ENCODE measurements around the gene UBTD1. TPM values are rescaled to one million over a fixed set of nuclear protein-coding genes. Genes with fewer than 3 reads are reported as not detected.
"Not testable (repeated sequence)": the region's sequence is repeated elsewhere in the genome, so short reads cannot be mapped to it uniquely, and the experiment has no call there.

The UBTD1 gene
- total RNA-seq, 1 experiment from 2014 or later, result 29.7 TPM

DNA sequence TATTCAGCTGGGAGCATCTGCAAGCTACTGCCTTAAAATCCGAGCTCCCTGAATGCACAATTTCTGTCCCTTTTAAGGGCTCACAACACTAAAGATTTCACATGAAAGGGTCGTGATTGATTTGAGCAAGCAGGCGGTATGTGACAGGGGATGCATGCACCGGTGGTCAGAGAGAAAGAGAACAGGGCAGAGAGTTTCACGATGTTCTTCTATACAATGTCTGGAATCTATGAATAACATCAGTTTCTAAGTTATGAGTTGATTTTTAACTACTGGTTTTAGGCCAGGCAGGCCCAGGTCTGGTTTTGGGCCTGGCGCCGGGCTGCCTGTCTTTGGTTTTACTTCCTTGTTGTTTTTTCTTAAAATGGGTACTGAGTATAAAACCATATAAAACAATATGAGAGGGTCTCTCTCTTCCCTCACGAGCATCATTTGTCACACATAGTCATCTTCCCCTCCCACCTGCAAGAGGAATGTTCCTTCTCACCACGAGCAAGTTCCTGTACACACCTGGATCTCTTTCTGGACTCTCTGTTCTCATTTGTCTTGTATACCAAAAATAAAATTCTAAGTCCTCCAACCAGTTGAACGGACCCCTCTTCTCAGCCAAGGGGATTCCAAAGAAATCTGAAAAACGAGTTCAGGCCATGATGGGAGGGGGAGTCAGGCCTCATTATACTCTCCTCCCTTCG is 62.8 kb downstream of the UBTD1 start:
- not testable (repeated sequence) for H3K4me3 ChIP-seq

DNA sequence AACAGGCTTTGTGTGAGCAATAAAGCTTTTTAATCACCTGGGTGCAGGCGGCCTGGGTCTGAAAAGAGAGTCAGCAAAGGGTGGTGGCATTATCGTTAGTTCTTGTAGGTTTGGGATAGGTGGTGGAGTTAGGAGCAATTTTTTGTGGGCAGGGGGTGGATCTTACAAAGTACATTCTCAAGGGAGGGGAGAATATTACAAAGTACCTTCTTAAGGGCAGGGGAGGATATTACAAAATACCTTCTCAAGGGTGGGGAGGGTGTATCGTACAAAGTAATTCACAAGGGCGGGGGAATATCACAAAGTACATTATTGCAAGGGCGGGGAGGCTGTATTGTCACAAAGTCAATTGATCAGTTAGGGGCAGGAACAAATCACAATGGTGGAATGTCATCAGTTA is 63.6 kb downstream of the UBTD1 start:
- not testable (repeated sequence) for H3K36me3 ChIP-seq, H3K9me3 ChIP-seq, H3K27me3 ChIP-seq, DNase-seq, H3K4me3 ChIP-seq

More for the DNA sequence above, 62.8 kb downstream of the UBTD1 start:
- not testable (repeated sequence) for H3K9me3 ChIP-seq, DNase-seq, H3K27me3 ChIP-seq, H3K36me3 ChIP-seq

DNA sequence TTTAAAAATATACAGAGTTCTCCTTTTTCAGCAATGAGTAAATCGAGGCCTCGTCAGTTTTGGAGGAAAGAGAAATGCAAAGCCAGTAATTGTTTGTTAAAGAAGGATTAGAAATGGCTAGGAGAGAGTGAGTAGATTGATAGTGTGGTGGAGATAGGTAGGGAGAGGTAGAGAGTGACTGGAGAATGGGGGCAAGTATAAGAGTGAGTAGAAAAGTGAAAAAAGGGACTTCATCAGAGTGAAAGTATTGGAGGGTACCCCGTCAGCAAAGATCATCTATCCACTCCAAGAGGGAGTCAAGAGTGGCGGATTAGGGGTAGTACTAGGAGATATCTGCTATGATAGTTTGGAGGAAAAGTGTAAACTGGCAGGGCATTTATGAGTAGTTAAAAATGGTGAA is 64.6 kb downstream of the UBTD1 start:
- Histone ChIP-seq H3K9me3 (no peaks in the 10 kb centered on the region), H3K4me3 (no peak overlapping the region), H3K27me3 (no peaks in the 10 kb centered on the region), H3K36me3 (no peaks in the 10 kb centered on the region)
- DNase-seq, result no peak

DNA sequence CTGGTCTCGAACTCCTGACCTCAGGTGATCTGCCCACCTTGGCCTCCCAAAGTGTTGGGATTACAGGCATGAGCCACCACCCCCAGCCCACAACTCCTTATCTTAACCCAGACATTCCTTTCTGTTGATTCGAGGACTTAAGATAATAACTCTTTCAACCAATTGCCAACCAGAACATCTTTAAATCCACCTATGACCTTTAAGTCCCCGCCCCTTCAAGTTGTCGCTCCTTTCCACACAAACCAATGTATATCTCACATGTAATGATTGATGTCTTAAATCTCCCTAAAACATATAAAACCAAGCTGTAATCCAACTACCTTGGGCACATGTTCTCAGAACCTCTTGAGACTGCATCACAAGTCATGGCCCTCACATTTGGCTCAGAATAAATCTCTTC is 66.1 kb downstream of the UBTD1 start:
- H3K36me3 ChIP-seq, result no peaks in the 10 kb centered on the region
- H3K4me3 ChIP-seq, result no peak overlapping the region
- DNase-seq, result no peak
- no peaks in the 10 kb centered on the region for H3K27me3 ChIP-seq
- no peaks in the 10 kb centered on the region for H3K9me3 ChIP-seq

DNA sequence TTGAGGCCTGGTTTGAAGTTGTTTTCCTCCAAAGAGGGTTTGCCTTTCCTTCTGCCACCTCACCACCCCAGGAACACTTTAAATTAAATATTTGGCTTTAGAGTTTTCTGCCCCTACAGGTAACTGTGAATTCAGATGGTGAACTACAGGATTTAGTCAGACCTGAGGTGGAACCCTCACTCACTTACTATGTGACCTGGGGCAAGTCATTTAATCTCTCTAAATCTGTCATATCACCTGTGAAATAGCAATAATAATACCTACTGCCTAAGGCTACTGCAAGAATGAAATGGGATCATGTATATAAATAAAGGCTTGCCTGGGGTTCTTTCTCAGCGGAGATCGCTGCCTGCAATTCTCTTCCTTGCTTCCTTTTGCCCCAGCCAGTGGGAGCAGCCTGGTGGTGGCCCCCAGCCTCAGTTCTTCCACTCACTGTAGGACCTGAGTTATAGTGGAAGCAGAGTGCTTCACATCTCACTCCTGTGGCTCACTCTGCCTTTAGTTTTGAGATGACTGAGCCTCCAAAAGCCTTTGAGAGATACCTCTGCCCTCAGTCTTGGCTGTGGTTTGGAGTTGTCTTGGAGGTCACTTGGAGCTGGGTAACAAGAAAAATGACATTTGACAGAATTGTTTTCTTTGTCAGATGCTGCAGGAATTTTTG is 67.7 kb downstream of the UBTD1 start:
- Histone ChIP-seq H3K9me3 (no peaks in the 10 kb centered on the region), H3K36me3 (no peaks in the 10 kb centered on the region), H3K27me3 (no peaks in the 10 kb centered on the region), H3K4me3 (no peak overlapping the region)
- DNase-seq, result no peak

DNA sequence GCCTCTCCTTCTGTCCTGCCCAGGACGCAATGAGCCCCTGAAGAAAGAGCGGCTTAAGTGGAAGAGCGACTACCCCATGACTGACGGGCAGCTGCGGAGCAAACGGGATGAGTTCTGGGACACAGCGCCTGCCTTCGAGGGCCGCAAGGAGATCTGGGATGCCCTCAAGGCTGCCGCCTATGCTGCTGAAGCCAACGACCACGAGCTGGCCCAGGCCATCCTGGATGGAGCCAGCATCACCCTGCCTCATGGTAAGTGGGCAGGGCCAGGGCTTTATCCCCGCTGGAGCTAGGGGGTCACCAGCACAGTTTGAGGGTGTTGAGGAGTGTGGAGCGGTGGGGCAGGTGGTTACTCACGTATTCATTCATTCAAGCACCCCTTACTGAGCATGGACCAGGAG is 69.2 kb downstream of the UBTD1 start:
- no peaks in the 10 kb centered on the region for H3K9me3 ChIP-seq
- no peak for DNase-seq
- H3K27me3 ChIP-seq, result no peaks in the 10 kb centered on the region
- H3K36me3 ChIP-seq, result no peaks in the 10 kb centered on the region
- H3K4me3 ChIP-seq, result no peak overlapping the region

DNA sequence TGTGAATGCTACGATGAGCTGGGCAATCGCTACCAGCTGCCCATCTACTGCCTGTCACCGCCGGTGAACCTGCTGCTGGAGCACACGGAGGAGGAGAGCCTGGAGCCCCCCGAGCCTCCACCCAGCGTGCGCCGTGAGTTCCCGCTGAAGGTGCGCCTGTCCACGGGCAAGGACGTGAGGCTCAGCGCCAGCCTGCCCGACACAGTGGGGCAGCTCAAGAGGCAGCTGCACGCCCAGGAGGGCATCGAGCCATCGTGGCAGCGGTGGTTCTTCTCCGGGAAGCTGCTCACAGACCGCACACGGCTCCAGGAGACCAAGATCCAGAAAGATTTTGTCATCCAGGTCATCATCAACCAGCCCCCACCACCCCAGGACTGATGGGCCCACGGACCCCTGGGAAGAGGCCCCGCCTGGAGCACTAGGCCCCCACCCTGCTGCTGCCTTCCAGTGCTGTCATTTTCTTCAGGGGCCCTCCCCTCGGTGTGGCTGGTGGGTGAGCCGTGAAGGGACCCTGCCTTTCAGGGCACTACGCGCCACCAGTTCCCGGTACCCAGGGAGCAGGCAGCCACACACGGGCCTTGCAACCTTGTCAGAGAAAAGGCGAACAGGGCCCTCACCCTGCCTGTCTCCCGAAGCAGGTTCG is 71.5 kb downstream of the UBTD1 start:
- Histone ChIP-seq H3K27me3 (no peaks in the 10 kb centered on the region), H3K9me3 (no peaks in the 10 kb centered on the region), H3K4me3 (no peak overlapping the region), H3K36me3 (no peaks in the 10 kb centered on the region)
- no peak for DNase-seq

DNA sequence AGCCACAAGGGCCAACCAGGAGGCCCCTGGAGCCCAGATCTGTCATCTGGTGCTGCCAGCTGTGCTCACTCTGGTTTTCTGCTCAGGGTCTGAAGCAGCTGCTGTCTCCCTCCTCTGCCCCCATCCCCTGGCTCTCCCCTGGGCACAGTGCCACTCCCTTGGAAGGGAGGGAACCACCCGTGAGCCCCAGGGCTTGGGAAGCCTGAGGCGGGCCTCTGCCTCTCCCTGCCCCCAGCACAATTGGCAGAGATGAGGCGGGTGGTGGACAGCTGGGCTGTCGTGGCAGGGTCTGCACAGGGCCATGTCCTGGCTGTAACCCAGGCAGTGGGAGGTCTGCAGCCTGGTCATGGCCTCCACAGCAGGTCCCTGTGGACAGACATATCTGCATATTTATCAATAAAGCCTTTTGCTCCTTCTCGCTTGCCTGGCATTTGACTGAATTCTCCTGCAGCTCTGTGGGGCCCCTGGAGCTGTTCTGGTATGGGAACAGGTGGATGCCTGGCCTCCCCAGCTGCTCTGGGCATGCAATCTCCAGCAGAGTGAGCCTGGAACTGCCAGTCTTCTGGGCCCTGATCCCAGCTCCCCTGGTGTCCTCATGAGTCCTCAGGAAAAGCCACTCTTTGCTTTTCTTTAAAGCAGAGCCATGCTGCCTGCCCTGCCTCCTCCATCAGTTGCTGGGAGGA is 72.2 kb downstream of the UBTD1 start:
- H3K4me3 ChIP-seq, result no peak overlapping the region

DNA sequence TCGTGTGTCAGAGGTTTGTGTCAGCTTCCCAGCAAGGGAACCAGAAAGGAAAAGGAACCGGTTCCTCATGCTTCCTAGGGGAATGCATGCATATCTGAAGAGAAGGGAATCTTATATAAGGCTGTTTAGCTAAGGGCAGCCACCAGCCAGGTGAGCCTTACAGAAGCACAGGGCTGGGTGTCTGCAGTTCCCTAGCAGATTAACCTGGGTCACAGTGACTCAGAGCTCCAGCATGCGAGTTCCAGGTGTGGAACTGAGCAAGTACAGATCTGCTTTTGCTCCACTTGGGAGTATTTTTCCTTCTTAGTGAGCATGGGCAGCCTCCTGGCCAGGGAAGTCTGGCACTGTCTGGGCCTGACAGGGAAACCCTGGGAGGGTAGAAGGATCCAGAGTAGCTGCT is 72.9 kb downstream of the UBTD1 start:
- Histone ChIP-seq H3K9me3 (no peaks in the 10 kb centered on the region), H3K4me3 (no peak overlapping the region), H3K27me3 (no peaks in the 10 kb centered on the region), H3K36me3 (no peaks in the 10 kb centered on the region)
- DNase-seq, result no peak

More for the DNA sequence above, 72.2 kb downstream of the UBTD1 start:
- Histone ChIP-seq H3K27me3 (no peaks in the 10 kb centered on the region), H3K9me3 (no peaks in the 10 kb centered on the region), H3K36me3 (no peaks in the 10 kb centered on the region)
- peak; percentile 24 for DNase-seq

DNA sequence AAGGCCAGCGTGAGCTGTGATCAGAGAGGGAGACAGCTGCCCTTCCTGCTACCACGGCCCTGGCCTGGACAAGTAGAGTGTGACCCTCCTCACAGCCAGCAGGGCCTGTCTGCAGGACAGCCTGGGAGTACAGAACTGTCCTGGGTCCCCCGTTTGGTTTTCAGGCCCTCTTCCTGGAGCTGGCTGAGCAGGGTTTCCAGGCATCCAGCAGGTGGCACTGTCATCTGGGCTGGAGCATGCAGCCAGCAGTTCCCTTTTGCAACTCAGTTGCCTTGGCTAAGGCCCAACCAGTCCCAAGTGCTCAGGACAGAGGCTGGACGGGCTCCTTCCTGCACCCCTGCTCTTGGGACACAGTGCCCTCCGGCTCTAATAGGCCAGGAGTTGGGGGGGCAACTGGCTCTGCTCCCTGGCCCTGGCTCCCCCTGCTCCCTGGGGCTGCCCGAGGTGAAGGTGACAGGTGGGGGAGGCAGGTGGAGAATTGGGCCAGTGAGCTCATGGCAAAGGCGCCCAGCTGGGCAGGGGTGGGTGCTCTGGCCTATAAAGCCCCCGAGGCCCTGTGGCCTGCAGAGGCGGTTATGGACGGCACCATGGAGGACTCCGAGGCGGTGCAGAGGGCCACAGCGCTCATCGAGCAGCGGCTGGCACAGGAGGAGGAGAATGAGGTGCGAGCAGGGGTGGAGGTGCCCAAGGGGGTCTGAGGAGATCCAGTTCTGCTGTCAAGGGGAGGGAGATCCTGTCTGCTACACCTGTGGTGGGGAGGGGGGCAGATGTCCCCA is 73.7 kb downstream of the UBTD1 start, which contains the start of gene ANKRD2:
ANKRD2 (plus strand) TSS at position 566 of the 776 bp plus-strand sequence; CDS start at position 576, 10 bp downstream.
- DNase-seq, result peak; percentile 63
- Histone ChIP-seq H3K4me3 (no peak within 1 kb of the TSS), H3K36me3 (no peaks in the 10 kb centered on the region), H3K27me3 (no peaks in the 10 kb centered on the region), H3K9me3 (no peaks in the 10 kb centered on the region)

DNA sequence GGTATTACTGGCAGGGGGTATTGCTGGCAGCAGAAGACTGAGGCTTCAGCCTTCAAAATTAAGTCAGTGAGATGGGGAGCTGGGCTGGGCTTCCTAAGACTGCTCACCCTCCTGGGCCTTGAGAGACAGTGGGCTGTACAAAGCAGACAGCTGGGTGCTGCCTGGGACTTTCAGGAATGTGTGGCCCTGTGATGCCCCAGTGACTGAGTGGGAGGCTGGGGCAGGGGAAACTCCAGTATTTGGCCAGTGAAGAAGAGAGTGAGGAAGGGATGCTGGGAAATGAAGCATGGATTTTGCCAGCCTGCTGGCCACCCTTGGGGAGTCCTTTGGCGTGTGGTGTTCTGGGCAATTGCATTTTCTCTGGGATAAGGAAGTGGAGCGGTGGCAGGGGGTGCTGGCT is 74.3 kb downstream of the UBTD1 start:
- Histone ChIP-seq H3K36me3 (no peaks in the 10 kb centered on the region), H3K9me3 (no peaks in the 10 kb centered on the region), H3K27me3 (no peaks in the 10 kb centered on the region), H3K4me3 (no peak overlapping the region)
- DNase-seq, result no peak

DNA sequence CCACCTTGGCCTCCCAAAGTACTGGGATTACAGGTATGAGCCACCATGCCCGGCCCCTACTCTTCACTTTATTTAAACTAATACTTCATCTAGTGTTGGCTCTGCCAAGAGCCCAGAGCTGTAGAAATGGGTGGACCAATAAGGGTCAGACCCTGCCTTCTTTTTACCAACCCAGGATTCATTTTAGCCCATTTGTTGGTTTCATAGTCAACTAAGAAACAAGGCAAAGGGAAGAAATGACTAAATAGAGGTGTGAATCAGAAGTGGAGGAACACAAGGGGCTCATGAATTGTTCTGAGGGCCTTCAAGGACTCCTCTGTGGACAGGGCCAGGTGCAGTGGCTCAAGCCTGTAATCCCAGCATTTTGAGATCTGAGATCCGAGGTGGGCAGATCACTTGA is 74.9 kb downstream of the UBTD1 start:
- no peak for DNase-seq
- no peaks in the 10 kb centered on the region for H3K9me3 ChIP-seq
- H3K36me3 ChIP-seq, result no peaks in the 10 kb centered on the region
- no peak overlapping the region for H3K4me3 ChIP-seq
- no peaks in the 10 kb centered on the region for H3K27me3 ChIP-seq

DNA sequence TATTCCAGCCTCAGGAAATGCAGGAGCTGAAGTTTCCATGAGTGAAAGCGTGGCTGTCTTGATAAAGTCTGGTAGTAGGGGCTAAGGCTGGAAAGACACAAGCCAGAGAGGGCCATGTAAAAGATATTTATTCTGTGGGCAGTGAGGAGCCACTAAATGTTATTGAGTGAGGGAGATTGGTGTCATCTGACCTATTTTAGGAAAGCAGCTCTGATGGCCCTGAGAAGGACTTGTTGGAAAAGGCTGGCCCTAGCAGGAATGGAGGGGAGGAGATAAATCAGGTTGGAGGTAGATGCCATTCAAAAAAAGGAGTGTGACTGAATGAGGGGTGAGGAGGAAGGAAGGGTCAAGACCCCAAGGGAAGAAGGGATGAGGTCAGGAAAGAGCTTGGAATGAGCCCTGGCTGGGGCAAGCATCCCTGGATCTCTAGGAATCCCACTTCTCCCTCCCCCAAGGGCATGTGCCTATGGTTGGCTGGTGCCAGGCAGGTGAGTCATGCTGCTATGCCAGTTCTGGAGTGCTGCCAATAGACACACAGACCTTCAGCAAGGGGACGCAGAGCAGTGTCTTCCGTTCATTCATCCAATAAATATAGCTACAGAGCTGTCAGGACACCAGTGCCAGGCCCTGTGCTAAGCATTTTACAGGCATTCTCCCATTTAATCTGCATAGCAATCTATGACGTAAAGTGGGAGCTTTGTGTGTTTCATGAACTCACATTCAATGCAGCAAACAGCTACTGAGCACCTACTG is 75.8 kb downstream of the UBTD1 start:
- Histone ChIP-seq H3K27me3 (no peaks in the 10 kb centered on the region), H3K9me3 (no peaks in the 10 kb centered on the region), H3K36me3 (no peaks in the 10 kb centered on the region), H3K4me3 (no peak overlapping the region)
- peak; percentile 88 for DNase-seq

DNA sequence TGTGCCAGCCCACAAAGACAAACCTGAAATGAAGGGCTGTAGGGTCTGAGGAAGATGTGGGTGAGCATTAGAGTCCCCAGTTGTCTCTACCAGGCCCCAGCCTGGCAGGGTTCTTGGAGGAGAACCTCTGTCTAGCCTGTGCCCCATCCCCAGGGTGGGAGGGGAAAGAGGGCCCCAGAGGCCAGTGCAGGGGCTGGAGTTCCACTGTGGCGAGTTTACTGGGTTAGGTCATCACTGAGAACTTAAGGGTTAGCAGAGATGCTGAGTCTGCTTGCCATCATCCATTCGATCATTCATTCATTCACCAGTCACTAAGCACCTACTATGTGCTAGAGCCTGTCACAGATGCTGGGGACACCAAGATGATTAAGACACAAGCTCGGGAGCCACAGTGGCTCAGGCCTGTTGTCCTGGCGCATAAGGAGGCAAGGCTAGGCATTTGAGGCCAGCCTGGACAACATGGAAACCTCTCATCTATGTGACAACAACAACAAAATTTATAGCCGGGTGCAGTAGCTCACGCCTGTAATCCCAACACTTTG is 76.5 kb downstream of the UBTD1 start:
- Histone ChIP-seq H3K4me3 (no peak overlapping the region), H3K27me3 (no peaks in the 10 kb centered on the region), H3K36me3 (no peaks in the 10 kb centered on the region), H3K9me3 (no peaks in the 10 kb centered on the region)
- peak; percentile 30 for DNase-seq

DNA sequence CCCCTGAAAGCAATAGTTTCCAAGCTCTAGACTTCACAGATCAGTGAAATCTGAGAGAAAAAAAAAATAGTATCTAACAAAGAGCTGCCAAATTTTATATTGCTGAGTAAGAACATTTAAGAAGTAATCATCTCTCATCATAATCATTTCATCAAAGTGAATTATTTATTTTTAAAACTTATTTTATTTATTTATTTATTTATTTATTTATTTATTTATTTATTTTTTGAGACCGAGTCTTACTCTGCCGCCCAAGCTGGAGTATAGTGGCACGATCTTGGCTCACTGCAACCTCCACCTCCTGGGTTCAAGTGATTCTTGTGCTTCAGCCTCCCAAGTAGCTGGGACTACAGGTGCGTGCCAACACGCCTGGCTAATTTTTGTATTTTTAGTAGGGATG is 77.8 kb downstream of the UBTD1 start:
- not testable (repeated sequence) for DNase-seq, H3K36me3 ChIP-seq

DNA sequence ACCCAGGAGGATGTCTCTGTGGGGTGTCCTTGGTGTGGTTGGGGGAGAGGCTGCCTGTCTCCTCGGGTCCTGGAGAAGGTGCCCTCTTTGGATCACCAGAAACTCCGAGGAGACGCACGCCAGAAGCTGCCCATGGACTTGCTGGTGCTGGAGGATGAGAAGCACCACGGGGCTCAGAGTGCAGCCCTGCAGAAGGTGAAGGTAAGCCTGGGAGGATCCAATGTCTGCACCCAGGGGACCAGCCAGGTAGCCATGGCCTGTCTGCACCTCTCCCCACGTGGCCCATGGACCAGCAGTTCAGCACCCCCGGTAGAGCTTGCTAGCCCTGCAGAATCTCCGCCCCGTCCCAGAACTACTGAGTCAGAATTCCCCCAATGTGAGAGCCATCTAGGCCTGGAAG is 79.0 kb downstream of the UBTD1 start:
- Histone ChIP-seq H3K36me3 (no peaks in the 10 kb centered on the region), H3K4me3 (no peak overlapping the region), H3K9me3 (no peaks in the 10 kb centered on the region), H3K27me3 (no peaks in the 10 kb centered on the region)
- DNase-seq, result no peak

More for the DNA sequence above, 77.8 kb downstream of the UBTD1 start:
- H3K9me3 ChIP-seq, H3K27me3 ChIP-seq, H3K4me3 ChIP-seq: not testable (repeated sequence)

Data from MG63 (cell line).